Stimulated activated CD4-positive, alpha-beta T cell treated with anti-CD3 and anti-CD28 coated beads, Interleukin-1b, Interleukin-23, amount 100 ng/mL, for 48 hours (primary cell): ENCODE data around the gene JAK2.
"Not testable (repeated sequence)": the region's sequence is repeated elsewhere in the genome, so short reads cannot be mapped to it uniquely, and the experiment has no call there.

Experiments
- DNase-seq: peaks from one replicate; pipeline ENCODE4 v3.0.0-alpha.2; 2020

JAK2 gene

GRCh38 chr9:4982721-4983482 is 2.2 kb upstream of the JAK2 start:
- no peak for DNase-seq

- DNase-seq = no peak
Observed at GRCh38 chr9:4983601-4984165, 1.4 kb upstream of the JAK2 start.

GRCh38 chr9:4984171-4984620 is 876 bp upstream of the JAK2 start:
- DNase-seq = no peak

- DNase-seq = peak; percentile 24
Observed at GRCh38 chr9:4985386-4986266, 554 bp downstream of the JAK2 start.

- no peak for DNase-seq
Observed at GRCh38 chr9:4986296-4986695, 1.2 kb downstream of the JAK2 start.

- no peak for DNase-seq
Observed at GRCh38 chr9:4986783-4987182, 1.7 kb downstream of the JAK2 start.

GRCh38 chr9:4987961-4988421 is 2.9 kb downstream of the JAK2 start:
- DNase-seq = peak; percentile 35

- no peak for DNase-seq
Observed at GRCh38 chr9:4992872-4993271, 7.8 kb downstream of the JAK2 start.

GRCh38 chr9:4994166-4994890 is 9.3 kb downstream of the JAK2 start:
- no peak for DNase-seq

- DNase-seq = no peak
Observed at GRCh38 chr9:4997196-4997595, 12.1 kb downstream of the JAK2 start.

- no peak for DNase-seq
Observed at GRCh38 chr9:4997631-4998030, 12.6 kb downstream of the JAK2 start.

- DNase-seq = no peak
Observed at GRCh38 chr9:5002811-5003210, 17.7 kb downstream of the JAK2 start.

GRCh38 chr9:5004481-5004880 is 19.4 kb downstream of the JAK2 start:
- no peak for DNase-seq

GRCh38 chr9:5008202-5008601 is 23.1 kb downstream of the JAK2 start:
- DNase-seq = no peak

- DNase-seq = no peak
Observed at GRCh38 chr9:5013374-5013773, 28.3 kb downstream of the JAK2 start.

- DNase-seq = no peak
Observed at GRCh38 chr9:5015934-5016333, 30.9 kb downstream of the JAK2 start.

GRCh38 chr9:5025416-5025815 is 40.3 kb downstream of the JAK2 start:
- DNase-seq = no peak

GRCh38 chr9:5031941-5032340 is 46.9 kb downstream of the JAK2 start:
- DNase-seq = not testable (repeated sequence)

GRCh38 chr9:5040730-5041389 is 55.8 kb downstream of the JAK2 start:
- no peak for DNase-seq

GRCh38 chr9:5041390-5042115 is 56.5 kb downstream of the JAK2 start:
- no peak for DNase-seq

GRCh38 chr9:5042661-5043178 is 57.6 kb downstream of the JAK2 start:
- no peak for DNase-seq
